Activated effector memory CD4-positive, alpha-beta T cell treated with anti-CD3 and anti-CD28 coated beads, Interleukin-2, amount 50 U/mL, for 16 hours (primary cell): ENCODE results near the gene DIS3L.
A peak's percentile ranks its signal among the peaks of the same experiment; 100 is the strongest.
"Not testable (repeated sequence)": the region's sequence is repeated elsewhere in the genome, so short reads cannot be mapped to it uniquely, and the experiment has no call there.

Source experiments
- DNase-seq: peaks from one replicate; pipeline ENCODE4 v3.0.0-alpha.2; 2020

Gene DIS3L

DNA sequence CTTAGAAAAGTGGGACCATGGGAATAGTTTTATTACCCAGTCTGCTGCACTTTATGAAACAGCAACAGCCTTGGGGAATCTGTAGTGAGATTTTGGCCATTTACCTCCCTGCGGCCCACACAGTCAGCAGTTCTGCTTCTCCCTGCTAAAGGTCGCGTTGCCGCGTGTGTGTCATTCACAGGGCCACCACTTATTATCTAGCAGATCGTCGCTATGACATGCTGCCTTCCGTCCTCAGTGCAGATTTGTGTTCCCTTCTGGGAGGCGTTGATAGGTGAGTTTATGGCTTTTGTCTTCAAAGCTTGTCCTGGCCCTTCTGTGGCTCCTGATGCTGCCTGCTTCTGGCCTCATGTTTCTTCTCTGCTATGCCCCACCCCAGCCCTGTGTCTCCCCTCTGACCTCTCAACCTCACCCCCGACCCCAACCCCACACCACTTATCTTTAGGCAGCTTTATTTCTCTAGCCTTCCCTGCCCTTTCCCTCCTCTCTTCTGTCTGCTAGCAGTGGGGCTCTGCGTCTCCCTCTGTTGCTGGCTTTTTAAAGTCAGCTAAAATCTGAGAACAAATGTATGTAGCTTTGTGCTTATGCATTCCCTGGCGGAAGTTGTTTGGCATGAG lies 30.1 kb downstream of the DIS3L start:
- DNase-seq: no peak

DNA sequence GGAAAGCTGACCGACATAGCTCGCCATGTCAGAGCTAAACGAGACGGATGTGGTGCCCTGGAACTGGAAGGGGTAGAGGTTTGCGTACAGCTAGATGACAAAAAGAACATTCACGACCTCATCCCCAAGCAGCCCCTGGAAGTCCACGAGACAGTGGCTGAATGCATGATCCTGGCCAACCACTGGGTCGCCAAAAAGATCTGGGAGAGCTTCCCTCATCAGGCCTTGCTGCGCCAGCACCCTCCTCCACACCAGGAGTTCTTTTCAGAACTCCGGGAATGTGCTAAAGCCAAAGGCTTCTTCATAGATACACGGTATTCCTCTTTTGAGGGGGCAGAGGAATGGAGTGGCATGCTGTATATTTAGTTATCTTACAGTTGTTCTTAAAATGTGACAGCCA lies 32.7 kb downstream of the DIS3L start:
- DNase-seq: no peak

DNA sequence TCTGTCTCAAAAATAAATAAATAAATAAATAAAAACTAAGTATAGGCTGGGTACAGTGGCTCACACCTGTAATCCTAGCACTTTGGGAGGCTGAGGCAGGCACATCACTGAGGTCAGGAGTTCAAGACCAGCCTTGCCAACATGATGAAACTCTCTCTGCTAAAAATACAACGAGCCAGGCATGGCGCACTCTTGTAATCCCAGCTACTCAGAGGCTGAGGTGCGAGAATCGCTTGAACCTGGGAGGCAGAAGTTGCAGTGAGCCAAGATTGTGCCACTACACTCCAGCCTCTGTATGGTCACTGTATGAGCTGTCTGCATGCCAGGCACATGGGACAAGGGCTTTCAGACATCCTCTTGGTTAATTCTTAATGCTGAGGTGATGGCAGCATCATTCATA lies 34.4 kb downstream of the DIS3L start:
- no peak for DNase-seq

DNA sequence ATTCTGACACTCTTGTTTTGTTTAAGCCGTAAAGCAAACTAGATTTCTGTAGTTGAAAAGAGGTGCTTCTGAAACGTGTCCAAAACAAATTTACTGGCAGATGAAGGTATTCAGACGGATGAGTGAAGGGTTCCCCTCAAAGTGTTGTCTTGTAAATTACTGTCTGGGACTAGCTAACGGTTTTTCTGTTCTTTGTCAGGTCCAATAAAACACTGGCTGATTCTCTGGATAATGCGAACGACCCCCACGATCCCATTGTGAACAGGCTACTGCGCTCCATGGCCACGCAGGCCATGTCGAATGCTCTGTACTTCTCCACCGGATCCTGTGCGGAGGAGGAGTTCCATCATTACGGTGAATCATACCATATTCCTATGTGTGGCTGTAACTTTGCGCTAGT lies 35.4 kb downstream of the DIS3L start:
- no peak for DNase-seq

DNA sequence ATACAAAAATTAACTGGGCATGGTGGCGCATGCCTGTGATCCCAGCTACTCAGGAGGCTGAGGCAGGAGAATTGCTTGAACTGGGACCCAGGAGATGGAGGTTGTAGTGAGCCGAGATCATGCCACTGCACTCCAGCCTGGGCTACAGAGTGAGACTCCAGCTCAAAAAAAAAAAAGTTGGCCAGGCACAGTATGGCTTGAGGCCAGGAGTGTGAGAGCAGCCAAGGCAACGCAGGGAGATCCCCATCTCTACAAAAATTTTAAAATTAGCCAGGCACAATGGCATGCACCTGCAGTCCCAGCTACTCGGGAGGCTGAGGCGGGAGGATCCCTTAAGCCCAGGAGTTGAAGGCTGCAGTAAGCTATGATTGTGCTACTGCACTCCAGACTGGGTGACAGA lies 55.2 kb downstream of the DIS3L start:
- DNase-seq: not testable (repeated sequence)

DNA sequence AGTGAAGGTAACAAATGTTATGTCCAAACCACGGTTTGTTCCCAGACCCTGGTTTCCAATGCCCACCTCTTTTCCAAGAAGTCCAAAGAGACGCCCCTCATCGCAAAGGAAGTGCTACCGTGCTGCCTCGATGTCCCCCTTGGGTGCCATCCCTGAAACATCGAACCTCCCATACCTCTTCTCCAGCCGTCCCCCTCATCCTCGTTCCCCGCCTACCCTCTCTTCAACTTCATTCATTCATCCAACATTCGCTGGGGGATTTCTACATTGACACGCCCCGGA lies 62.6 kb downstream of the DIS3L start:
- no peak for DNase-seq

DNA sequence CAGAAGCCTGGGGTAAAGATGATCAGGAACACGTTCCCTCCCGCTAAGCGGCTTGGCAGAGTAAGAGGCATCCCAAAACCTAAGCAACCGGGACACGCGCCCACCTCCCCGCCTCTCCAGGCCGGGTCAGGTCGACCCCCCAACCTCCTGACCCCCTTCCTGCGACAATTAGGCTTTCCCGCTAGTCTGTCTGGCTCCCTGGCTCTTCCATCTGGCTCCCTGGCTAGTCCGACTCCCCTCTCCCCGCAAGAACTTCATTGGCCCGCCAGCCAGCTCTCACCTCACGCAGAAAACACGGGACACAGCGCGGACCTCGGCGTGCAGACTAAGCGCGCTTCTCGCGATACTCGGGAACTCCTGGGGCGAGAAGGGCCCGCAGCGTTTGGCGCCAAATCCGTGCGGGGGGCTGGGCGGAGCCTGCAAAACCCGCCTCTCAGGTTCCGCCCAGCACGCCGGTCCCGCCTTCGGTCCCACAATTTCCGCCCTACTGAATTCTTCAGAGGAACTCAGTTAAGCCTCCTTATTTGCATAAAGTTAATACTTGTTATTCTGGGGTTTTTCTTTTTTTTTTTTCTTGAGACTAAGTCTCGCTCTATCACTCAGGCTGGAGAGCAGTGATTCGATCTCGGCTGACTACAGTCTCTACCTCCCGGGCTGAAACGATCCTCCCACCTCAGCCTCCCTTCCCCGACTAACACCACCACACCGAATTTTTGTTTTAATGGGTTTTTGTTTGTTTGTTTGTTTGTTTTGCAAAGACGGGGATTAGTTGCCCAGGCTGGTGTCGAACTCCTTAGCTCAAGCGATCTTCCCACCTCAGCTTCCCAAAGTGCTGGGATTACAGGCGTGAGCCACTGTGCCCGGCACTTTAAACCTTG lies 63.2 kb downstream of the DIS3L start, which contains the start of gene TIPIN:
TIPIN (minus strand) TSS at position 327 of the 878 bp plus-strand sequence. CDS start 3,738 bp downstream, outside the sequence.
- DNase-seq: peak; percentile 99

DNA sequence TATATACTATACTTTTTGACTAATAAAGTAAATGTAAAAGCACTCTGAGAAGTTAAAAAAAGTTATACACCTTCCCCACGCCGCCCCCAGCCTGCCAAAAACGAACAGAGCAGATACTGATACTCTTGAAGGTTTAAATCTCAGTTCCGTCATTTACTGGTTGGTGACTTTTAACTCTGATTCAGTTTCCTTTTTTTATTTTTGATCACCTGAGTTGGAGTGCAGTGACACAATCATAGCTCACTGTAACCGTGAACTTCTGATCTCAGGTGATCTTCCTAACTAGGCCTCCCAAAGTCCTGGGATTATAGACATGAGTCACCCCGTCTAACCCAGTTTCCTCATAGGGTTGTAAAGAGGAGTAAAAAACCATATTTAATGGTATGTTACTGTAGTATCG lies 66.4 kb downstream of the DIS3L start:
- DNase-seq: no peak

DNA sequence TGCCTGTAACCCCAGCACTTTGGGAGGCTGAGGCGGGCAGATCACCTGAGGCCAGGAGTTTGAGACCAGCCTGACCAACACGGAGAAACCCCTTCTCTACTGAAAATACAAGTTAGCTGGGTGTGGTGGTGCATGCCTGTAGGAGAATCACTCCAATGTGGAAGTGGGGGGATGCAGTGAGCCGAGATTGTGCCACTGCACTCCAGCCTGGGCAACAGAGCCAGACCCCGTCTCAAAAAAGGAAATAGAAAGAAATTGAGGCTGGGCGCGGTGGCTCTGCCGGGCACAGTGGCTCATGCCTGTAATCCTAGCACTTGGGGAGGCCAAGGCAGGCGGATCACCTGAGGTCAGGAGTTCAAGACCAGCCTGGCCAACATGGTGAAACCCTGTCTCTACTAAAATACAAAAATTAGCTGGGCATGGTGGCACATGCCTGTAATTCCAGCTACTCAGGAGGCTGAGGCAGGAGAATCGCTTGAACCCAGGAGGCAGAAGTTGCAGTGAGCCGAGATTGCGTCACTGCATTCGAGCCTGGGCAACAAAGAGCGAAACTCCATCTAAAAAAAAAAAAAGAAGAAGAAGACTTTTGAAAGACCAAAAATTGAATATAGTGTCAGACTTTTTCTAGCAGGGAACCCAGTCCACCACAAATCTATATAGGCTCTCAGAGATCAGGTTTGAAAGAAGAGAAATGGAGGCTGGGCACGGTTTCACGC lies 68.5 kb downstream of the DIS3L start:
- DNase-seq: peak; percentile 38

DNA sequence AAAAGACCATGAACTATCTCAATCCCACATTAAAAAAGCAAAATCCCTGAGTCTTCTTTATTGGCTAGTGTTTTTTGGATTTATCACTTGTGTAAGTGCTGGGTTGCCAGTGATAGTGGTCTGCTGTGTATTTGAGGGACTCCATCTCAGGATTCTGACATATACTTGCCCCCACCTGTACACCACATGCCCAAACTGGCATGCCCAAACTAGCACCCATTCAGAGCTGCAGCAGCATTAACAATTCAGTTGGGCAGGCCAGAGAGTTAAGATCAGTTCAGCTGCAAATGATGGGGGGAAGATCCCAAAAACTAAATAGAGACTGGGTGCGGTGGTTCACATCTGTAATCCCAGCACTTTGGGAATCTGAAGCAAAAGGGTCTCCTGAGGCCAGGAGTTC lies 69.4 kb downstream of the DIS3L start:
- DNase-seq: no peak

DNA sequence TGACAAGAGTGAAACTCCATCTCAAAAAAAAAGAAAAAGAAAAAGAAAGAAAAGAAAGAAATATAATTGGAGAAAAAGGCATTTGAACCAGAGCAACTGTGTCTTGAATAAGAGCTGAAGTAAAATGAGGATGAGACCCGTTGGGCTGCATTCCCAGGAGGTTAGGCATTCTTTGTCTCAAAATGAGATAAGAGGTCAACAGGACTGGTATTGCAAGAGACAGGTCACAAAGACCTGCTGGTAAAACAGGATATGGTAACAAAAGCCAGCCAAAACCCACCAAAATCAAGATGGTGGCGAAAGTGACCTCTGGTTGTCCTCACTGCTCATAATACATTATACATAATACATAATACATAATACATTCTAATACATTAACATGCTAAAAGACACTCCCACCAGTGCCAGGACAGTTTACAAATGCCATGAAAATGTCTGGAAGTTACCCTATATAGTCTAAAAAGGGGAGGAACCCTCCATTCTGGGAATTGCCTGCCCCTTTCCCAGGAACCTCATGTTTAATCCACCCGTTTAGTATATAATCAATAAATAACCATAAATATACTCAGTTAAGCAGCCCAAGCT lies 71.7 kb downstream of the DIS3L start:
- DNase-seq: no peak

DNA sequence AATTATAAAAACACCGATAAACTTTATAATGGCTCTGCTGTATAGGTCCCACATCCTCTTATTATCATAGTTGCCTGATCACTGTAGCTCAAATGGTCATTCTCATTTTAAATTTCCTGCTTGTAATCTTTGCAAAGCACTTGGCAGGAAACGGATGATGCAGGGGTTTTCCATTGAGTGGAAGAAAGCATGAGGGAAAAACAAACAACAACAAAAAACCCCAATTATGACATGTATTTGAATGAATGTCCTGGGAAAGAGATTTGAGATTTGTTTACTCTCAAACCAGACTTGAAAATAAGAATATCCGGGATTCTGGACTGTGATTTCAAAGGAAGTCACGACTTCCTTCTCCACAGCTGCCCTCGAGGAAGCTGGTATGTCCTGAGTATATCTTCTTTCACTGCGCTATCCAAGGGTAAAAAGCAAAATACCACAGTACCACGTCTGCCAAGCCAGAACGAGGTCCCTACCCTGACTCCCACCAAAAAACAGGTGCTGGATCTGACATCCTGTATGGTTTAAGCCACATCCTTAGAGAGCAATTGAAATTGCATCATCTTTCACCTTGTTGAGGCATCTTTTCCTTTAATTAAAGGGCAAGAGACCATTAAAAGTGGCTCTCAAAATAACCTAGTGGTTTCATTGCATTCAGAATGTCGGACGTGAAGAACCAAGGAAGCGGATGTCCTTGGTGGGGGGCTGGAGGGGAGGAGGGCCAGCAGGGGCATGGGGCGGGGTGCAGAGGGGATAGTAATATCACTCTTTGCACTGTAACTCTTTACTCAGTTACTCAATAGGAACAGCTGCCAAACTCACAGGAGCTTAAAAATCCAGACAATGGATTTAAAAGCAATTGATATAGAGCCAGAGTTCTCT lies 76.6 kb downstream of the DIS3L start:
- DNase-seq: no peak

DNA sequence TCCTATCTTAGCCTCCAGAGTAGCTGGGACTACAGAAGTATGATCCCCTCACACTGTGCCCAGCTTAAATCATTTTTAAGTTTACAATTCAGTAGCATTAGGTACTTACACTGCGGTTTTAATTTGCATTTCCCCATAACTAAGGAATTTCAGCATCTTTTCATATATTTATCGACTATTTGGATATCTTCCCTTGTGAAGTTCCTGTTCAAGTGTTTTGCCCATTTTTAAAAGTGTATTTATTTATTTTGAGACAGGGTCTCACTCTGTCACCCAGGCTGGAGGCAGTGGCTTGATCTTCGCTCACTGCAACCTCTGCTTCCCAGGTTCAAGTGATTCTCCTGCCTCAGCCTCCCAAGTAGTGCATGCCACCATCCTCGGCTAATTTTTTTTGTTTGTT lies 80.8 kb downstream of the DIS3L start:
- DNase-seq: no peak

DNA sequence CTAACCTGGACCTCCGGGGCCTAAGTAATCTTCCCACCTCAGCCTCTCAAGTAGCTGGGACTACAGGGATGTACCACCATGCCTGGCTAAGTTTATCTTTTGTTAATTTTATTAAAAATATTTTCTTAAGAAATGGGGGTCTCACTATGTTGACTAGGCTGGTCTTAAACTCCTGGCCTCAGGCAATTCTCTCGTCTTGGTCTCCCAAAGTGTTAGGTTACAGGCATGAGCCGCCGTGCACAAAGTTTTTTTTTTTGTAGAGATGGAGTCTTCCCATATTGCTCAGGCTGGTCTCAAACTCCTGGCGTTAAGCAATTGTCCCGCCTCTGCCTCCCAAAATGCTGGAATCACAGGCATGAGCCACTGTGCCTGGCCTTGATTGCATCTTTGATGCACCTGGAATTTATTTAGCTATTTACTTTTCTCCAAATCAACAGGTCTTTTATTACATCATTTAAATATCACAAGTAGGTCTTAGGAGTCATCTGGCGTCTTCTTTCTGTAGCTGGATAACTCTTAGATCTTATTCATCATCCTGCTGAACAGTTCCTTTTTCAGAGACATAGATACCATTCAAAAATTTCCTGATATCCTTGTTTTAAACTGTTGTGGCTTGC lies 85.6 kb downstream of the DIS3L start:
- no peak for DNase-seq

DNA sequence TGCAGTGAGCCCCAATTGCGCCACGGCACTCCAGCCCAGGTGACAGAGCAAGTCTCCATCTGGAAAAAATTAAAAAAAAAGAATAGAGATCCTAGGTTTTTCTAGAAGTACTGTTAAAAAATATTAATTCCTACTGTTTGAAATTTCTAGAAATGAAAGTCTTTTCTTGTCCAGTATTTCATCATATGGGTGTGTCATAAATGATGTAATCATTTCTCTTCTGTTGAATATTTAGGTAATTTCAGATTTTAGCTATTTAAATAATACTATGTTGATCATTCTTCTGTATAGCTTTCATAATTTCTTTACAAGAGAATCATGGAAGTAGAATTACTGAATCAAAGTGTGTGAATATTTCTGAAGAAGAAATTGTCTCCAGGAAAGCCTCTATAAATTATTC lies 88.0 kb downstream of the DIS3L start:
- DNase-seq: not testable (repeated sequence)
